Central memory CD8-positive, alpha-beta T cell (primary cell): ENCODE results near the gene PRPSAP2.
A peak's percentile ranks its signal among the peaks of the same experiment; 100 is the strongest.
"Not testable (repeated sequence)": the region's sequence is repeated elsewhere in the genome, so short reads cannot be mapped to it uniquely, and the experiment has no call there.

Experiments
- ATAC-seq: fragments of 150-1000 bp; cut with Tn5 transposase; replicated peaks from 2 replicates; pipeline ENCODE4 v1.10.0; 2022; ENCODE audit warnings: mild to moderate bottlenecking, moderate FRiP score, moderate number of reproducible peaks; ENCODE audit not compliant: poor library complexity, severe bottlenecking; ENCODE audit errors: extremely low read depth
- DNase-seq, 2 donors: peaks; one replicate each; pipeline ENCODE4 v3.0.0; 2021; ENCODE audit warnings: low spot score in 2 of 2
- H3K27ac Mint-ChIP-seq: one replicate; pipeline ENCODE4 v1.8.0; 2022; ENCODE audit warnings: low read depth, mild to moderate bottlenecking, moderate library complexity, mixed read lengths
- H3K27me3 Mint-ChIP-seq: one replicate; pipeline ENCODE4 v1.8.0; 2022; ENCODE audit warnings: mixed read lengths
- H3K36me3 Mint-ChIP-seq: one replicate; pipeline ENCODE4 v1.8.0; 2022; ENCODE audit warnings: mild to moderate bottlenecking, moderate library complexity, mixed read lengths; ENCODE audit not compliant: insufficient read depth
- H3K4me1 Mint-ChIP-seq: one replicate; pipeline ENCODE4 v1.8.0; 2022; ENCODE audit warnings: mixed read lengths
- H3K4me3 Mint-ChIP-seq: one replicate; pipeline ENCODE4 v1.8.0; 2022; ENCODE audit warnings: mild to moderate bottlenecking, moderate library complexity, mixed read lengths
- H3K9me3 Mint-ChIP-seq: one replicate; pipeline ENCODE4 v1.8.0; 2022; ENCODE audit warnings: mixed read lengths

PRPSAP2 gene

DNA sequence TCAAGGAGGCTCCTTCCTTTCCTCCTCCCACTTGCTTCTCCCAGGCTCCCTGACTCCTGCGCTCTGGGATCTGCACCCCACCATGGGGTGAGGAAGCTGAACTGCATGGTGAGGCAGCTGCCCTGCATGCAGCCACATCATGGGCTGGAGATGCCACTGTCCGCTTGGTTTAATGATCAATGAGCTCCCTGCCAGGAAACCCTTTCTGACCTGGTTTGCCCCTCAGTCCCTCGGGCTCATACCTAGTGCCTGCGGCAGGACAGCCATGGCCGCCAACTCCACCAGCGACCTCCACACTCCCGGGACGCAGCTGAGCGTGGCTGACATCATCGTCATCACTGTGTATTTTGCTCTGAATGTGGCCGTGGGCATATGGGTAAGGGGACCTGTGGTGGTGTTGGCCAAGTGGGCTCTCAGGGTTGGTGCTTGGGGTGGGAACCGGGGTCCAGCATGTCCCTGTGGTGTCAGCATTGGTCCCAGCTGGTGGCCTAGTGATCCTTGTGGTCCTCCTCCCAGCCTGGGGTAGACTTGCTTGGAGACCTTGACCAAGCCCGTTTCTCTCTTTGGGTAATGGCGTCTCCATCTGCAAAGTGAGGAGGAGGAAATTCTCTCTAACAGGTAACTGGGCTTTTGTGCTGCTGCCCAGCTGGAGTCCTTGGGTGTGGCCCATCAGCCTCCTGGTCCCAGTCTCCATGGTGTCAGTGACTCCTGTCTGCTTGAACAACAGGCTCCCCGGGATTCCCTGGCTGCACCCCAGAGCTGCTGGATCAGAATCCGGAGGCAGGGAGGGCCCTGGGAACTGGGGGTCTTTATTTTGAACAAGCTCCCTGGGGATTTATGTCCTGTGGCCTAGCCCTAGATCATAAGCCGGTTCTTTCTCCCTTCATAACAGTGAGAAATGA lies 94.3 kb downstream of the PRPSAP2 start, which contains the start of gene SLC5A10:
TSS of gene SLC5A10 (plus strand) at position 225 of the 902 bp plus-strand sequence. CDS start at position 266, 41 bp downstream.
- H3K36me3 Mint-ChIP-seq = no peaks in the 10 kb centered on the region
- no peaks in the 10 kb centered on the region for H3K9me3 Mint-ChIP-seq
- H3K27me3 Mint-ChIP-seq = peaks cover 15% of the 10 kb centered on the region

GRCh38 chr17:18953231-18953728 lies 95.3 kb downstream of the PRPSAP2 start:
- Mint-ChIP-seq H3K27ac (no peak overlapping the region), H3K27me3 (peaks cover 15% of the 10 kb centered on the region), H3K4me1 (peaks cover 15% of the 10 kb centered on the region), H3K4me3 (no peak overlapping the region), H3K36me3 (no peaks in the 10 kb centered on the region), H3K9me3 (no peaks in the 10 kb centered on the region)
- no peak for DNase-seq
- no peak for ATAC-seq

More for the DNA sequence above, 94.3 kb downstream of the PRPSAP2 start, which contains the start of gene SLC5A10:
- ATAC-seq = no peak
- no peak within 1 kb of the TSS for H3K4me3 Mint-ChIP-seq
- no peak for DNase-seq
- peaks cover 15% of the 10 kb centered on the region for H3K4me1 Mint-ChIP-seq
- no peak within 1 kb of the TSS for H3K27ac Mint-ChIP-seq

DNA sequence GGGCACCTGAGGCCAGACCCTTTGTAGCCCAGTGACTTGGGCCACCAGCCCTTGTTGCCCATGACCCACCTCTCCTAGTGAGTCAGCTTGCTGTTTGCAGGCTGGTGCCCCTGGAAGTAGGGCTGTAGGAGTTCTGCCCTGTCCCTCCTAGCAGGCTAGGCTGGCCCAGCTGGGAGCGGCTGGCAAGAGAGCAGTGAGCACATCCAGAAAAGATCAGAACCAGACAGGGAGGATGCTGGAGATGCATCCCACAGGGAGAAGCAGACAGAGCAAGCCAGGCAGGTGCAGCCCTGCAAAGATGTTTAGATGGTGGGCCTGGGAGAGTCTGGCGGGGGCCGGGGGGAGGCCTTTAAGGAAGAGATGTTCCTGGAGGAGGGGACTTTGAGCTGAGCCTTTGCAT lies 96.4 kb downstream of the PRPSAP2 start:
- Mint-ChIP-seq H3K27me3 (peaks cover 15% of the 10 kb centered on the region), H3K4me1 (peaks cover 15% of the 10 kb centered on the region), H3K36me3 (no peaks in the 10 kb centered on the region), H3K27ac (peak overlapping the region; percentile 54), H3K4me3 (peak overlapping the region; percentile 13), H3K9me3 (no peaks in the 10 kb centered on the region)
- ATAC-seq = no peak
- DNase-seq = no peak

DNA sequence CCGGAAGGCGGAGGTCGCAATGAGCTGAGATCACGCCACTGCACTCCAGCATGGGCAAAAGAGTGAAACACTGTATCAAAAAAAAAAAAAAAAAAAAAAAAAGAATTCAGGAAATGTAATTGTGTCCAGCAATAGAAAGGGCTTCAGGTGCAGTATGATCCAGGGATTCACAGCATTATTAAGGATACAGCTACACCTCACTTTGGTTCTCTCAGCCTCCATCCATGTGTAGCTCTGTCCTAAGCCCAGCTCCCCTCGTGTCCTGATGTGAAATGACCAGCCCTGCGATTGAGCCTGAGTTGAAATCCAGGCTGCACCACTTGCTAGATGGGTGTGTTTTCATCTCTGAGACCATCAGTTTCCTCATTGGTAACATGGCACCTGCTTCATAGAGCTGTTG lies 97.1 kb downstream of the PRPSAP2 start:
- Mint-ChIP-seq H3K9me3 (no peaks in the 10 kb centered on the region), H3K27ac (peak overlapping the region; percentile 52), H3K4me1 (peaks cover 15% of the 10 kb centered on the region), H3K36me3 (no peaks in the 10 kb centered on the region), H3K4me3 (peak overlapping the region; percentile 47), H3K27me3 (peaks cover 10% of the 10 kb centered on the region)
- ATAC-seq = no peak
- DNase-seq = no peak

DNA sequence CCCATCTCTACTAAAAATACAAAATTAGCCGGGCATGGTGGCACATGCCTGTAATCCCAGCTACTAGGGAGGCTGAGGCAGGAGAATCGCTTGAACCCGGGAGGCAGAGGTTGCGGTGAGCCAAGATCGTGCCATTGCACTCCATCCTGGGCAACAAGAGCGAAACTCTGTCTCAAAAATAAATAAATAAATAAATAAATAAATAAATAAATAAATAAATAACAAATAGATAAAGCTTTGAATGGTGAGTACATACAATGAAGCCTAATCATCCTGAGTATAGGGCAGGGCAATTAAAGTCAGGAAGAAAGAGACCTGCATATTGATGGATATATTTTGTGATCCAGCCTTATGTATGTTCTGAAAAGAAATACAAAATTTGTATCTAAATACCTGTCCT lies 98.1 kb downstream of the PRPSAP2 start:
- not testable (repeated sequence) for H3K4me3 Mint-ChIP-seq, H3K36me3 Mint-ChIP-seq, H3K27me3 Mint-ChIP-seq, H3K27ac Mint-ChIP-seq, ATAC-seq, DNase-seq, H3K9me3 Mint-ChIP-seq
- peaks cover 21% of the 10 kb centered on the region for H3K4me1 Mint-ChIP-seq

GRCh38 chr17:18956581-18956980 lies 98.7 kb downstream of the PRPSAP2 start:
- Mint-ChIP-seq H3K36me3 (peaks cover 4% of the 10 kb centered on the region), H3K27ac (no peak overlapping the region), H3K4me3 (no peak overlapping the region), H3K27me3 (no peaks in the 10 kb centered on the region), H3K4me1 (peaks cover 21% of the 10 kb centered on the region), H3K9me3 (no peaks in the 10 kb centered on the region)
- ATAC-seq = no peak
- DNase-seq = no peak

DNA sequence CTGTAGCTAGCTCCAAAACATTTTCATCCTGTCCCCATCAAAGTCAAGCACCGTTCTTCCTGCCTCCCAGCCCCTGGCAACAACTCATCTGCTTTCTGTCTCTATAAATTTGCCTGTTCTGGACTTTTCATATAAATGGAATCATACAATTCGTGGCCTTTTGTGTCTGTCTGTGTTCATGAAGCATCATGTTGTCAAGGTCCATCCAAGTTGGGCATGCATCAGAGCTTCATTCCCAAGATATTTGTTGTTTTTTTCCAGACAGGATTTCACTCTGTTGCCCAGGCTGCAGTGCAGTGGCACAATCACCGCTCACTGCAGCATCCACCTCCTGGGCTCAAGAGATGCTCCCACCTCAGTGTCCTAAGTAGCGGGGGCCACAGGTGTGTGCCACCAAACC lies 99.9 kb downstream of the PRPSAP2 start:
- Mint-ChIP-seq H3K4me3 (no peak overlapping the region), H3K4me1 (peaks cover 21% of the 10 kb centered on the region), H3K36me3 (peaks cover 4% of the 10 kb centered on the region), H3K27ac (no peak overlapping the region), H3K27me3 (no peaks in the 10 kb centered on the region), H3K9me3 (no peaks in the 10 kb centered on the region)
- no peak for ATAC-seq
- DNase-seq = no peak

- peaks cover 4% of the 10 kb centered on the region for H3K36me3 Mint-ChIP-seq
- no peak for DNase-seq
- H3K27ac Mint-ChIP-seq = no peak overlapping the region
- no peaks in the 10 kb centered on the region for H3K9me3 Mint-ChIP-seq
- H3K4me3 Mint-ChIP-seq = no peak overlapping the region
- no peaks in the 10 kb centered on the region for H3K27me3 Mint-ChIP-seq
- ATAC-seq = no peak
- peaks cover 21% of the 10 kb centered on the region for H3K4me1 Mint-ChIP-seq
Observed at GRCh38 chr17:18958611-18959010, 100.7 kb downstream of the PRPSAP2 start.

DNA sequence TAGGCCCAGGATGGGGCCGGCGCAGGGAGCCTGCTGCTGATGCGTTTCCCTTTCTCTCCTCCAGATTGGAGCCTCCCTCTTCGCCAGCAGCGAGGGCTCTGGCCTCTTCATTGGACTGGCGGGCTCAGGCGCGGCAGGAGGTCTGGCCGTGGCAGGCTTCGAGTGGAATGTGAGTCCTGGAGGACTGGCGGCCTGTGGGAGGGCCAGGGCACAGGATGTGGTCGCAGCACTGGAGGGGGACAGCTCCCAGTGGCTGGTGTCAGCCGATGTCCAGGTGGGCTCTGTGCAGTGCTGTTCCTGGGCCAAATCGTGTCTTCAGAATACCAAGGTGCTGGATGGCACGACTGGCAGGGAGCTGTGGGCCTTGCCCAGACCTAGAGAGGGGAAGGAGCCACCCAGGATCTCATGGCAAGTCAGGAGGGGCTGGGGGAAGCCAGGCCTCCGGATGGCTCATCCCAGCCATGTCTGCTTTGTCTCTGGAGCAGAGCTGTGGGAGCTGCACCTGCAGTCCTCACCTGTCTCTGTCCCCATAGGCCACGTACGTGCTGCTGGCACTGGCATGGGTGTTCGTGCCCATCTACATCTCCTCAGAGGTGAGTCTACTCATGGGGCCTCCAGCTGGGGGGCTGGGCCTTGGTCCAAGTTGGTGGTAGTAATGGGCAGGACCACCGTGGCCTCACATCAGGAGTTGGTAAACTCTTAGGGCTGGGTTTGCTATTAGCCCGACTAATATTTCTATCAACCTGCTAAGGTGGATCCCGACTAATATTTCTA lies 101.3 kb downstream of the PRPSAP2 start:
- DNase-seq = no peak
- Mint-ChIP-seq H3K4me3 (no peak overlapping the region), H3K36me3 (peaks cover 4% of the 10 kb centered on the region), H3K27ac (no peak overlapping the region), H3K9me3 (no peaks in the 10 kb centered on the region), H3K4me1 (peaks cover 18% of the 10 kb centered on the region), H3K27me3 (no peaks in the 10 kb centered on the region)
- no peak for ATAC-seq

DNA sequence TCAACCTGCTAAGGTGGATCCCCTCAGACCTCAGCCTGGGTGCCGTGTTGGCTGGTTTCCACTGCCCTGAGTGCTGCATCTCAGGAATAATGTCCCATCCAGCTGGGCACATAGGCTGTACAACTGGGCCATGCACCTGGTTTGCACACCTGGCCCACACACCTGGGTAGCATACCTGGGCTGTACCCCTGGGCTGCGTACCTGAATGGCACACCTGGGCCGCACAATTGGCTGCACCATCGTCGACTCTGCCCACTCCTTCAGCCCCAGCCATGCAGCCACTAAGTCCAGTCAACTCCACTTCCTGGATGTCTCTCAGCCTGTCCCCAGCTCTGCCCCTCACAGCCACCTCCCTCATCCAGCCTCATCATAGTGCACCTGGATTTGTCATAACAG lies 101.9 kb downstream of the PRPSAP2 start:
- no peaks in the 10 kb centered on the region for H3K27me3 Mint-ChIP-seq
- H3K9me3 Mint-ChIP-seq = no peaks in the 10 kb centered on the region
- H3K36me3 Mint-ChIP-seq = peaks cover 4% of the 10 kb centered on the region
- ATAC-seq (no peak), DNase-seq (no peak)
- peaks cover 13% of the 10 kb centered on the region for H3K4me1 Mint-ChIP-seq
- no peak overlapping the region for H3K27ac Mint-ChIP-seq
- H3K4me3 Mint-ChIP-seq = no peak overlapping the region

DNA sequence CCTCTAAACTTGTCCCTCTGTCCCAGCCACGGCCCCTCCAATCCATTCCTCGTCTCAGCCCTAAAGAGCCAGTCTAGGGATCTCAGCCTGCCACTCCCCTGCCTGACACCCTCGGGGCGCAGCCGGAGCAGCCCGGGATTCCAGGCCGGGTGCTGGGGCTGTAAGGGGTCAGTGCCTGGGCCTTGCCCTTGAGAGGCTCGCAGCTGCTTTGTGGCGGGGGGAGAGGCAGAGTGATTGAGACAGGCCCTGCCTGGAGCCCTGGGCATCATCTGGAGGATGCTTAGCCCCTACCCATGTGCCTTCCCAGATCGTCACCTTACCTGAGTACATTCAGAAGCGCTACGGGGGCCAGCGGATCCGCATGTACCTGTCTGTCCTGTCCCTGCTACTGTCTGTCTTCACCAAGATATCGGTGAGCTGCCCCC lies 102.3 kb downstream of the PRPSAP2 start:
- ATAC-seq (no peak), DNase-seq (no peak)
- Mint-ChIP-seq H3K4me3 (no peak overlapping the region), H3K27ac (no peak overlapping the region), H3K36me3 (peaks cover 4% of the 10 kb centered on the region), H3K27me3 (no peaks in the 10 kb centered on the region), H3K9me3 (no peaks in the 10 kb centered on the region), H3K4me1 (peaks cover 10% of the 10 kb centered on the region)

DNA sequence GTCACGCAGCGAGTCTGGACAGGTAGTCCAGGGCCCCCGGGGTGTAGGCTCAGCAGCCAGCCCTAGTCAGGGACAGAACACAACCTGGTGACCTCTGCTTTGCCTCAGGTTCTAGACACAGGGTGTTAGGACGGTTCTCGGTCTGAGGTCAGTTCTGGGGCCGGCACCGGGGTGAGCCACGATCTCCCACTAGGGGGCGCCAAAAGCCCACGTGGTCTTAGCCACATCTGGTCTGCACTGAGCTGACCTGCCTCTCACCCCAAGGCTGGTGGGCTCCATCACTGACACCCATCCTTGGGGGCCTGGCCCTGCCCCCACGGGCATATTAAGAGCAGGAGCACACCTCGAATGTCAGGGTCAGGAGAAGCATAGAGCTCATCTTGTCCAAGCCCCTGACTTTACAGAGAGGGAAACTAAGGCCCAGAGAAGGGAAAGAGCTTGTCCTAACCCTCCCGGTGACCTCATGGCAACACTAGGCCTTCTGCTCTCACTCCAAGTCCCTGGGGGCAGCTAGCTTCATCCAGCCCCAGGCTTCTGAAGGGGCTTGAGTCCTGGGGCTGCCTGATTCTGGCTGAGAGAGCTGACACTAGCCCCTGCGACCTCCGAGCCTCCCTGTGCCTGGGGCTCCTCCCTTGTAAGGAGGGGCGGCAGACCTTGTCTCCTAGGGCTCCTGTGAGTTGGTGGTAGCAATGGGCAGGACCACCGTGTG lies 103.0 kb downstream of the PRPSAP2 start:
- no peak overlapping the region for H3K27ac Mint-ChIP-seq

More for the DNA sequence above, 103.0 kb downstream of the PRPSAP2 start:
- ATAC-seq = peak; percentile 82
- H3K27me3 Mint-ChIP-seq = no peaks in the 10 kb centered on the region
- H3K36me3 Mint-ChIP-seq = peaks cover 4% of the 10 kb centered on the region
- H3K4me1 Mint-ChIP-seq = peaks cover 5% of the 10 kb centered on the region
- H3K9me3 Mint-ChIP-seq = no peaks in the 10 kb centered on the region
- peak; percentile 51 to 70 for DNase-seq
- H3K4me3 Mint-ChIP-seq = no peak overlapping the region
